ENCODE data around the gene MAGOH. TPM values are rescaled to one million over a fixed set of nuclear protein-coding genes. Genes with fewer than 3 reads are reported as not detected.
A peak's percentile ranks its signal among the peaks of the same experiment; 100 is the strongest.

Gene MAGOH
- total and polyA plus RNA-seq, 2 of the 13 experiments (the other 11 are each of a cell fraction or from before 2014, with no cell fraction given): 24.1 to 87.0 TPM

DNA sequence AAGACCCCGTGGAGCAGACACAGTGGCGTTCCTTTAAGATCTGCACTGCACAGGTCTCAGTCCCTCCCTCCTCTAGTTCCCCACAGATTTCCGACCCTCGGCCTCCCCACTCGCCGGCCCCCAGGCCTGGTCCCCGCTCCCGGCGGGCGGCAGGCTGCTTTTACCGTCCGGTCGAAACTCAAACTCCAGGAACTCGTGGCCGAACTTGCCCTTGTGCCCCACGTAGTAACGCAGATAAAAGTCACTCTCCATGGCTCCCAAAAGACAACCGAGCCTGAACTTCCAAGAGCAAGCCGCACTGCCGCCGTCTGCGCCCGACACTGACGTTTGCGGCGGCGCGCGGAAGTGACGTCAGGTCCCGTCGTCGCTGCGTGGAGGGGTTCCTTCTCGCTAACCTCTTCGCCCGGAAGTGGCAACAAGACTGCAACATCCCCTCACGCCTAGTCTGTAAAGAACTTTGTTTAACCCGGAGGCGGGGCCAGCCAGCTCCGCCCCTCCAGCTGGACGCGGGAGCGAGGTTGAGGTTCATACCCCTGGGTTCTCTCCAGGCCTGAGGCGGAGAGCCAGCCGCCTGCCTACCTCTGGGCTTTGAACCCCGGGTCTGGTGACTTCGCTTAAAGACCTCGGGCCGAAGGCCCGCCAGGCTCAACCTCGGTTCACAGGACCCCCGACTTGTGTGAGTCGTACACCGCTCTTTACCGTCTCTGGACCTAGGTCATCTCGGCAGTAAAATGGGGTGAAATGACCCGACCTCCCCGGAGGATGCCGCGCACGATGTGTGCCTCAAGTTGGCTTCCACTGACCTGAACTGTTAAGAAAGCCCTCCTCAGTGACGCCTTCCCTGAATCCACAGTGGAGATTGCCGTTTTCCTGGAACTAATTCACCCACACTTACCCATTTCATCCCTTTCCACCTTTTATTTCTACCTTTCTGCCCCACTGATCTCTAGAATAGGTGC, at the start of gene MAGOH (continued):
- TF ChIP-seq ZIK1 (CRISPR knock-in tag; IDR thresholded peaks at IDR 0.05; ENCODE audit: borderline replicate concordance, low read depth) (peak; percentile 73), SMAD9 (CRISPR knock-in tag; IDR thresholded peaks at IDR 0.05) (no peak), TP53 (CRISPR knock-in tag; conservative IDR thresholded peaks at IDR 0.05) (no peak), ATAD3A (CRISPR knock-in tag; IDR thresholded peaks at IDR 0.05) (no peak), BHLHE40 (IDR thresholded peaks at IDR 0.05; ENCODE audit: low read length) (no peak), MTA1 (CRISPR knock-in tag; IDR thresholded peaks at IDR 0.05; ENCODE audit: borderline replicate concordance) (peak; percentile 93), GTF2F1 (IDR thresholded peaks at IDR 0.05; ENCODE audit: low read length) (no peak), HNRNPL (IDR thresholded peaks at IDR 0.05; ENCODE audit: low read depth, low read length) (no peak), ZNF616 (CRISPR knock-in tag; IDR thresholded peaks at IDR 0.05; ENCODE audit: low read depth) (peak; percentile 75; the same call in 1 of the 2 replicates), ZNF251 (CRISPR knock-in tag; IDR thresholded peaks at IDR 0.05) (no peak), MIER3 (CRISPR knock-in tag; IDR thresholded peaks at IDR 0.05; ENCODE audit: borderline replicate concordance) (peak; percentile 41; the same call in 1 of the 2 replicates), JDP2 (CRISPR knock-in tag; IDR thresholded peaks at IDR 0.05; ENCODE audit: borderline replicate concordance) (no peak), SATB2 (CRISPR knock-in tag; IDR thresholded peaks at IDR 0.05) (no peak), GATA4 (IDR thresholded peaks at IDR 0.05; ENCODE audit: borderline replicate concordance, low read depth) (no peak; the same call in 1 of the 2 replicates), ZNF503 (CRISPR knock-in tag; IDR thresholded peaks at IDR 0.05) (no peak), MZF1 (CRISPR knock-in tag; IDR thresholded peaks at IDR 0.05; ENCODE audit: borderline replicate concordance) (no peak), ZNF263 (CRISPR knock-in tag; IDR thresholded peaks at IDR 0.05) (no peak; the same call in 1 of the 2 replicates)
- TF ChIP-seq, protein P1, sequence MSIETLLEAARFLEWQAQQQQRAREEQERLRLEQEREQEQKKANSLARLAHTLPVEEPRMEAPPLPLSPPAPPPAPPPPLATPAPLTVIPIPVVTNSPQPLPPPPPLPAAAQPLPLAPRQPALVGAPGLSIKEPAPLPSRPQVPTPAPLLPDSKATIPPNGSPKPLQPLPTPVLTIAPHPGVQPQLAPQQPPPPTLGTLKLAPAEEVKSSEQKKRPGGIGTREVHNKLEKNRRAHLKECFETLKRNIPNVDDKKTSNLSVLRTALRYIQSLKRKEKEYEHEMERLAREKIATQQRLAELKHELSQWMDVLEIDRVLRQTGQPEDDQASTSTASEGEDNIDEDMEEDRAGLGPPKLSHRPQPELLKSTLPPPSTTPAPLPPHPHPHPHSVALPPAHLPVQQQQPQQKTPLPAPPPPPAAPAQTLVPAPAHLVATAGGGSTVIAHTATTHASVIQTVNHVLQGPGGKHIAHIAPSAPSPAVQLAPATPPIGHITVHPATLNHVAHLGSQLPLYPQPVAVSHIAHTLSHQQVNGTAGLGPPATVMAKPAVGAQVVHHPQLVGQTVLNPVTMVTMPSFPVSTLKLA (IDR thresholded peaks at IDR 0.05): peak; percentile 62
- TF ChIP-seq, protein P2, sequence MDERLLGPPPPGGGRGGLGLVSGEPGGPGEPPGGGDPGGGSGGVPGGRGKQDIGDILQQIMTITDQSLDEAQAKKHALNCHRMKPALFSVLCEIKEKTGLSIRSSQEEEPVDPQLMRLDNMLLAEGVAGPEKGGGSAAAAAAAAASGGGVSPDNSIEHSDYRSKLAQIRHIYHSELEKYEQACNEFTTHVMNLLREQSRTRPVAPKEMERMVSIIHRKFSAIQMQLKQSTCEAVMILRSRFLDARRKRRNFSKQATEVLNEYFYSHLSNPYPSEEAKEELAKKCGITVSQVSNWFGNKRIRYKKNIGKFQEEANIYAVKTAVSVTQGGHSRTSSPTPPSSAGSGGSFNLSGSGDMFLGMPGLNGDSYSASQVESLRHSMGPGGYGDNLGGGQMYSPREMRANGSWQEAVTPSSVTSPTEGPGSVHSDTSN (CRISPR knock-in tag; IDR thresholded peaks at IDR 0.05): no peak
- TF ChIP-seq, protein P3, sequence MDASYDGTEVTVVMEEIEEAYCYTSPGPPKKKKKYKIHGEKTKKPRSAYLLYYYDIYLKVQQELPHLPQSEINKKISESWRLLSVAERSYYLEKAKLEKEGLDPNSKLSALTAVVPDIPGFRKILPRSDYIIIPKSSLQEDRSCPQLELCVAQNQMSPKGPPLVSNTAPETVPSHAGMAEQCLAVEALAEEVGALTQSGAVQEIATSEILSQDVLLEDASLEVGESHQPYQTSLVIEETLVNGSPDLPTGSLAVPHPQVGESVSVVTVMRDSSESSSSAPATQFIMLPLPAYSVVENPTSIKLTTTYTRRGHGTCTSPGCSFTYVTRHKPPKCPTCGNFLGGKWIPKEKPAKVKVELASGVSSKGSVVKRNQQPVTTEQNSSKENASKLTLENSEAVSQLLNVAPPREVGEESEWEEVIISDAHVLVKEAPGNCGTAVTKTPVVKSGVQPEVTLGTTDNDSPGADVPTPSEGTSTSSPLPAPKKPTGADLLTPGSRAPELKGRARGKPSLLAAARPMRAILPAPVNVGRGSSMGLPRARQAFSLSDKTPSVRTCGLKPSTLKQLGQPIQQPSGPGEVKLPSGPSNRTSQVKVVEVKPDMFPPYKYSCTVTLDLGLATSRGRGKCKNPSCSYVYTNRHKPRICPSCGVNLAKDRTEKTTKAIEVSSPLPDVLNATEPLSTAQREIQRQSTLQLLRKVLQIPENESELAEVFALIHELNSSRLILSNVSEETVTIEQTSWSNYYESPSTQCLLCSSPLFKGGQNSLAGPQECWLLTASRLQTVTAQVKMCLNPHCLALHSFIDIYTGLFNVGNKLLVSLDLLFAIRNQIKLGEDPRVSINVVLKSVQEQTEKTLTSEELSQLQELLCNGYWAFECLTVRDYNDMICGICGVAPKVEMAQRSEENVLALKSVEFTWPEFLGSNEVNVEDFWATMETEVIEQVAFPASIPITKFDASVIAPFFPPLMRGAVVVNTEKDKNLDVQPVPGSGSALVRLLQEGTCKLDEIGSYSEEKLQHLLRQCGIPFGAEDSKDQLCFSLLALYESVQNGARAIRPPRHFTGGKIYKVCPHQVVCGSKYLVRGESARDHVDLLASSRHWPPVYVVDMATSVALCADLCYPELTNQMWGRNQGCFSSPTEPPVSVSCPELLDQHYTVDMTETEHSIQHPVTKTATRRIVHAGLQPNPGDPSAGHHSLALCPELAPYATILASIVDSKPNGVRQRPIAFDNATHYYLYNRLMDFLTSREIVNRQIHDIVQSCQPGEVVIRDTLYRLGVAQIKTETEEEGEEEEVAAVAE (CRISPR knock-in tag; IDR thresholded peaks at IDR 0.05; ENCODE audit: borderline replicate concordance): peak; percentile 69; the same call in 1 of the 2 replicates

Data from HepG2 (cell line).